Lung microvascular endothelial cell (primary cell): ENCODE measurements around the gene IMP3. TPM values are rescaled to one million over a fixed set of nuclear protein-coding genes. Genes with fewer than 3 reads are reported as not detected.

Experiments used
- DNase-seq, 2 donors: peaks; one replicate each; pipeline versions ENCODE4 v3.0.0 to v3.0.0-alpha.2; 2010; ENCODE audit warnings: low read depth in 2 of 2
- total RNA-seq: library from RNA; depleted of rRNA; stranded (reverse); fragments of >200 nt; gene quantifications from 2 replicates; pipeline ENCODE4 v1.2.1, GENCODE V29; 2014

IMP3 gene
- total RNA-seq, 1 donor from 2014 or later: 92.1 TPM

- DNase-seq: peak in 1 of 2 donors; percentile 35
Observed at GRCh38 chr15:75672646-75673425, 32.8 kb upstream of the IMP3 start.

- no peak for DNase-seq
Observed at GRCh38 chr15:75671730-75672602, 31.9 kb upstream of the IMP3 start.

- no peak for DNase-seq
Observed at GRCh38 chr15:75669879-75670212, 29.8 kb upstream of the IMP3 start.

GRCh38 chr15:75669191-75669878, 29.3 kb upstream of the IMP3 start:
- DNase-seq: no peak

- DNase-seq: peak; percentile 97 to 99
Observed at GRCh38 chr15:75666823-75667501, 26.9 kb upstream of the IMP3 start.

- no peak for DNase-seq
Observed at GRCh38 chr15:75663931-75664421, 24.0 kb upstream of the IMP3 start.

- DNase-seq: no peak
Observed at GRCh38 chr15:75662823-75663519, 22.9 kb upstream of the IMP3 start.

GRCh38 chr15:75661756-75662140, 21.7 kb upstream of the IMP3 start:
- DNase-seq: no peak

GRCh38 chr15:75661100-75661755, 21.2 kb upstream of the IMP3 start:
- peak; percentile 76 to 88 for DNase-seq

GRCh38 chr15:75659928-75660645, 20.1 kb upstream of the IMP3 start:
- DNase-seq: no peak

- no peak for DNase-seq
Observed at GRCh38 chr15:75659141-75659771, 19.2 kb upstream of the IMP3 start.

- DNase-seq: no peak
Observed at GRCh38 chr15:75656813-75657212, 16.8 kb upstream of the IMP3 start.

- no peak for DNase-seq
Observed at GRCh38 chr15:75656331-75656730, 16.3 kb upstream of the IMP3 start.

GRCh38 chr15:75655931-75656330, 15.9 kb upstream of the IMP3 start:
- DNase-seq: no peak

GRCh38 chr15:75654201-75654907, 14.3 kb upstream of the IMP3 start:
- no peak for DNase-seq

- DNase-seq: no peak
Observed at GRCh38 chr15:75653347-75653913, 13.4 kb upstream of the IMP3 start.

- no peak for DNase-seq
Observed at GRCh38 chr15:75651810-75652543, 12.0 kb upstream of the IMP3 start.
